Cardiac septum (tissue), 1 donor: Measurements from ENCODE around the gene BEX4. TPM values are rescaled to one million over a fixed set of nuclear protein-coding genes. Genes with fewer than 3 reads are reported as not detected.
"Not testable (repeated sequence)": the region's sequence is repeated elsewhere in the genome, so short reads cannot be mapped to it uniquely, and the experiment has no call there.

Source experiments
- DNase-seq: peaks from one replicate; pipeline ENCODE4 v3.0.0-alpha.2; 2020; ENCODE audit warnings: low spot score
- intact Hi-C: fragments of 100-400 bp; cut with DNase I; formaldehyde crosslinking; loops from one replicate; pipeline ENCODE4 v1.14.0; 2022
- total RNA-seq: library from RNA; stranded (reverse); fragmentation: NEBNext Ultra II Directional; extraction: Animal tissue kit (Norgen Biotek cat#: 25700); gene quantifications from one replicate; pipeline ENCODE4 v1.2.1, GENCODE V29; 2021
- donor health status: DM: no; HTN: no; CAD: no.

BEX4 gene
- total RNA-seq, 1 donor from 2014 or later: 34.3 TPM

DNA sequence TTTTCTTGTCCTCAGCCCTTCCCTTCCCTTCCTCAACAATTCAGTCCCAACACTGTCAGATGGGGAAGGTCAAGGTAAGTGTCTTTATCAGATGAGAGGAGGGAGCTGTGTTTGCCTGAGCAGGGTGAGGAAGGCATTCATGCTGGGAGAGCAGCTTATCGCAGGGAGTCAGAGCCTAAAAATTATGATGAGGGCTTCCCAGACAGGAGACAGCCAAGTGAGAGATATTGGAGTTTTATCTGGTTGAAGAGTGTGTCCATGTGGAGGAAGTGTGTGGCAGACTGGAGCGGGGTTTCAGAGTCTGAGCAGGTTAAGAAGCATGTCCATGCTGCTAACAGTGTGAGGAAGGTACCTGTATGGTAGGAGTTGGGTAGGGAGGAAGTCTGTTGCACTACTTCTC lies 18.4 kb downstream of the BEX4 start:
- no peak for DNase-seq
- intact Hi-C loops: no loop called here

DNA sequence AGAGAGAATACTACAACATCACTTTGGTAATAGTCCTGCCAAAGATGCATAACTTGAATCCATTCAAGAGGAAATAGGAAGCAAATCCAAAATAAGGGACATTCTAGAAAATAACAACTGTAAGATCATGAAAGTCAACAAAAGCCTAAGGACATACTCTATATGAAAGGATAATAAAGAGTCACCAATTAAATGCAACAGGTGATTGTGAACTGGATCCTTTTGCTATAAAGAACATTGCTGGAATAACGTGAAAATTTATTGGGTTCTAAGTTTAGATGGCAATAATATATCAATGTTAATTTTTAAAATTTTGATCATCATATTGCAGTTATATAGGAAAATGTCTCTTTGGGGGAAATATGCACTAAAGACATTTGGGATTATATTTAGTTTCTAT lies 20.0 kb downstream of the BEX4 start:
- intact Hi-C loops: no loop called here
- DNase-seq: no peak

DNA sequence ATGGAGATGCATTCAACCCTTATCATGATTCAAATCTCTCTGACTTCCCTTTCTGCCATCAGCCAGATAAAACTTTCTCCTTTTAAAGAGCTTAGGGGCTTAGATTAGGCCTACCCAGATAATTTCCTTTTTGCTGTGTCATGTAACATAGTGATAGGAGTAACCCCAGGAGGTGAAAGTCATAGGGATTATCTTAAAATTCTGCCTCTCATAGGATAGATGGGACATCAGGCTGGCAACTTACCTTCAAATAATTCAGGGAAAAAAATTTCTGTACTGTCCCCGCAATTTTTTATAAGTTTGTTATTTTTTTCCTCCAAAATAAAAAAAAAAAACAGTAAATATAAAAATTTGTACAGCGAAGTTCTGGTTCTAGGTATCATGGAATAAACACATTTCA lies 20.7 kb downstream of the BEX4 start:
- DNase-seq, intact Hi-C loops: not testable (repeated sequence)

DNA sequence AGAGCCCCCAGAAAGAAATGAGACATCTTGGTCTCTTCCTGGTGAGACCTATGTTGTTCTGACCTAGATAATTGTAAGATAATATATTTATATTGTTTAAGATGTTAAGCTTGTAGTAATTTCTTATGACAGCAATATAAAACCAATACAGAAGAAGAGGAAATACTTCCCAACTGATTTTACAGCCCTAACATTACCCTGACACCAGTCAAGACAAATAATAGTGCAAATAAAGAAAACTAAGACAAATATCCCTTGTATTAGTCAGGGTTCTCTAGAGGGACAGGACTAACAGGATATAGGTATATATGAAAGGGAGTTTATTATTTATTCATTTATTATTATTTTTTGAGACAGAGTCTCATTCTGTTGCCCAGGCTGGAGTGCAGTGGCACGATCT lies 21.4 kb downstream of the BEX4 start:
- DNase-seq: no peak
- intact Hi-C loops: no loop called here

DNA sequence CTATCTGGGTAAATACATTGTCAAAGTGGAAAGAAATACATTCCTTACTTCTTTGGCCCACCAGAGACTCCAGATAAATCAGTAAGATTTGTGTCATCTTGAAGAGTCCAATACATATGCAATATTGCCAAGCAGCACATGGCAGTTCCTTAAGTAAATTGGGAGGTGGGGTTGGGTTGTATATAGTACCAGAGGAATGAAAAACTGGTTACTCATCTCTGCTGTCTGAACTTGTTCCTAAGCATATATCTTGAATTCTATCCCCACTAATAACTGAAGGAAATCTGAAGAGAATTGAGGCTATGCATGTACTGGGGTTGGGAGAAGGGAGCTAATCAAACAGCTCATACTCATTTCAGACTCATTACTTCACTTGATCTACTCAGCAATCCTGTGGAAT lies 25.2 kb downstream of the BEX4 start:
- no peak for DNase-seq
- intact Hi-C loops: no loop called here

- intact Hi-C loops: no loop called here
- DNase-seq: no peak
Observed at GRCh38 chrX:103248553-103248952, 33.6 kb downstream of the BEX4 start.

GRCh38 chrX:103249805-103250204 lies 34.9 kb downstream of the BEX4 start:
- DNase-seq: no peak
- intact Hi-C loops: no loop called here

- DNase-seq: no peak
Observed at GRCh38 chrX:103250977-103251376, 36.1 kb downstream of the BEX4 start.

GRCh38 chrX:103253608-103254007 lies 38.7 kb downstream of the BEX4 start:
- intact Hi-C loops: loop anchor here (1.0 kb wide), 1 partner anchor 38 kb away; the partner anchor contains the start of gene BEX4
- no peak for DNase-seq

More at GRCh38 chrX:103250977-103251376, 36.1 kb downstream of the BEX4 start:
- intact Hi-C loops: no loop called here

DNA sequence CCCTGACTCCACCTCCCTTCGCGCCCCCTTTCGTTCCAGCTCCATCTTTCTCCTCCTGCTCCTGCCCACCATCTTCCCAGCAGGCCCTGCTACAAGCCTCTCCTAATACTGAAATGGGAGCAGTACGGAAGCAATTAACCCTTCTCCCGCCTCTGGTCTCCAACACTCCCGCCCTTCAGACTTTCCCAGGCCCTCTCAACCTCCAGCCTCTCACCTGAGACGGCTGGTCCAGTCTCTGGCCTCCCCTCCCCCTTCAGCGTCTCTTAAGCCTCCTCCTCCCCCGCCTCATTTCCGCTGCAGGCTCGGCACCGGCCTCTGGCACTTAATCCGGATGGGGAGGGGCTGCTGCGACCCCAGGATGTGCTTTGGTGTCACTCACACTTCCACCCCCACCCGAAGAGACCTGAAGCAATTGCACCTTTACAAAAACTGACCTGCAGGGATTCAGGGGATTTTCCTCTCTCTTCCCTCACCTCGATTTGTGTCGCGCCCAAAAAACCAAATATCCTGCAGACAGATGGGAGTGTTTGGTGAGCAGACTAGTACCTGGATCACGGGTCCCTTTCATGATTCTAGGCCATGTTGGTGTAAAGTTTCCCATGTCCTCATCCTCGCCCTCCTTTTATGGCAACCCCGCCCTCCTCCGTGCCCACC lies 39.4 kb downstream of the BEX4 start:
- DNase-seq: no peak
- intact Hi-C loops: no loop called here

DNA sequence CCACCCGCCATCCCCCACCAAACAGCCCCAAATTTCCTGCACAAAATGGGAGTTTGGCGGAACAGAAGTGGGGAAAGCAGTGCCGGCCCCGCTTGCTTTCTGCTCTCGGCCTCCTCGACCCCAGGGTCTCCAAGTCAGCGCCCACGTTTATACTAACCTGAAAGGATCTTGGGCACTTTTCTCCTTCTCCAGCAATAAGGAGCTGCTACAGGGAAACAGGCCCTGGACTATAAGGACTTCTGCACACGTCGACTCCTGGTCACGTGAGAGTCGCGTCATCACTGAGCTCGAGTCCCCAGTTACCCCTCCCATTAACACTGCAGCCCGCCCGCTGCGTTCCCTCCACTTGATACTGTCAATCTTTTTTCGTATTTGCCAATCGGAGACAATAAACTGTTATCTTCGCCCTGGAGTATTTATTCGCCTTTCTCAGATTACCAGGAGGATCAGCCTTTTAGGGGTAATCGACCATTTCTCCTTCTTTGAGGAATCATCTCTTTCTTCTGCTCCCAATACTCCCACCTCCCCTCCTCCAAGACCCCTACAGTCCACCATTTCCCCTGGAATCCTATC lies 40.1 kb downstream of the BEX4 start, which contains the start of gene TCEAL8:
Gene TCEAL8 (minus strand): TSS at position 235 of the 573 bp plus-strand sequence. CDS start 1,176 bp downstream, outside the sequence.
- DNase-seq: no peak
- intact Hi-C loops: no loop called here

DNA sequence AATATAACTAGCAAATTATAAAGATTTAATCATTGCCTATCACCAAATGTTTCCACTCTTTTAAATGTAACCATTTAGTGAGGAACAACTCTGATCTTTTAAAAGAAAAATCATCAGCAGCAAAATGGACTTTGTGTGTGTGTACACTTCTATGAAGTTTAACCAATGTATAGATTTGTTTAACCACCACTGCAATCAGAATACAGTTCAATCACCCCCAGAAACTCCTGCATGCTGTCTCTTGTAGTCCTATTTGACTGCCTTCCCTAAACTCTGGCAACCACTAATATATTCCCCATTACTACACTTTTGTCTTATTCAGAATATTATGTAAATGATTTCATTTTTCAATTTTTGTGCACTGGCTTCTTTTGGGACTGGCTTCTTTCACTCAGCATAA lies 41.7 kb downstream of the BEX4 start:
- no peak for DNase-seq
- intact Hi-C loops: no loop called here

GRCh38 chrX:103258275-103258674 lies 43.4 kb downstream of the BEX4 start:
- intact Hi-C loops: no loop called here

More at GRCh38 chrX:103258275-103258674, 43.4 kb downstream of the BEX4 start:
- DNase-seq: no peak

Other genes starting within 250 kb of the BEX4 start
- 4.1 TPM for gene BEX1, start 150.9 kb upstream of the BEX4 start, total RNA-seq
- gene NXF3, start 122.0 kb upstream of the BEX4 start, total RNA-seq: 0.19 TPM
- 51.6 TPM for gene TCEAL8, start 40.0 kb downstream of the BEX4 start, total RNA-seq
- gene TCEAL5, start 61.6 kb downstream of the BEX4 start, total RNA-seq: 0.67 TPM
- 1.5 TPM for gene BEX2, start 95.9 kb downstream of the BEX4 start, total RNA-seq
- 6.4 TPM for gene TCEAL7, start 115.1 kb downstream of the BEX4 start, total RNA-seq
- gene TCEAL9, start 141.4 kb downstream of the BEX4 start, total RNA-seq: 28.6 TPM
- 80.2 TPM for gene BEX3, start 161.4 kb downstream of the BEX4 start, total RNA-seq